ENCODE measurements around the gene SPATA16.

DNA sequence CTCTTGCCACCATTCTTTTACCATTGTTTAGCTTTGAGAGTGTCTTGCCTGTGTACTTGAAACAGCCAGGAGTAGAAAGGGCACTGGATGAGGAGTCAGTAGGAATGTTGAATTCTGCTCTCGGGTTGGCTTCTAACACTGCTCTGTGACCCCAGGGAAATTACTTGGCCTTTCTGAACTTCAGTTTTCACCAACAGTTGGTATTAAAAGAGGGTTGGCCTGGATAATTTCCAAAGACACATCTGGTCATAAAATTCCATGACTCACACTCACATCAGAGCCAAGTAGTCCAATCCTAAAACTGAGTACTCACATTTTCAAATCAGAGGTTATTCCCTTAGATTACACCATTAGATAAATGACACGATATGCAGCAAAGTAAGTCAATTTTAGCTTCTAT lies 248.9 kb downstream of the SPATA16 start:
- TF ChIP-seq, protein P1, sequence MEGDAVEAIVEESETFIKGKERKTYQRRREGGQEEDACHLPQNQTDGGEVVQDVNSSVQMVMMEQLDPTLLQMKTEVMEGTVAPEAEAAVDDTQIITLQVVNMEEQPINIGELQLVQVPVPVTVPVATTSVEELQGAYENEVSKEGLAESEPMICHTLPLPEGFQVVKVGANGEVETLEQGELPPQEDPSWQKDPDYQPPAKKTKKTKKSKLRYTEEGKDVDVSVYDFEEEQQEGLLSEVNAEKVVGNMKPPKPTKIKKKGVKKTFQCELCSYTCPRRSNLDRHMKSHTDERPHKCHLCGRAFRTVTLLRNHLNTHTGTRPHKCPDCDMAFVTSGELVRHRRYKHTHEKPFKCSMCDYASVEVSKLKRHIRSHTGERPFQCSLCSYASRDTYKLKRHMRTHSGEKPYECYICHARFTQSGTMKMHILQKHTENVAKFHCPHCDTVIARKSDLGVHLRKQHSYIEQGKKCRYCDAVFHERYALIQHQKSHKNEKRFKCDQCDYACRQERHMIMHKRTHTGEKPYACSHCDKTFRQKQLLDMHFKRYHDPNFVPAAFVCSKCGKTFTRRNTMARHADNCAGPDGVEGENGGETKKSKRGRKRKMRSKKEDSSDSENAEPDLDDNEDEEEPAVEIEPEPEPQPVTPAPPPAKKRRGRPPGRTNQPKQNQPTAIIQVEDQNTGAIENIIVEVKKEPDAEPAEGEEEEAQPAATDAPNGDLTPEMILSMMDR (IDR thresholded peaks at IDR 0.05), result no peak
- TF ChIP-seq POLR2A (IDR thresholded peaks at IDR 0.05), result no peak
- no peak for TF ChIP-seq POLR2AphosphoS5 (IDR thresholded peaks at IDR 0.05)
